ENCODE data around the gene IFT25.

The IFT25 gene

DNA sequence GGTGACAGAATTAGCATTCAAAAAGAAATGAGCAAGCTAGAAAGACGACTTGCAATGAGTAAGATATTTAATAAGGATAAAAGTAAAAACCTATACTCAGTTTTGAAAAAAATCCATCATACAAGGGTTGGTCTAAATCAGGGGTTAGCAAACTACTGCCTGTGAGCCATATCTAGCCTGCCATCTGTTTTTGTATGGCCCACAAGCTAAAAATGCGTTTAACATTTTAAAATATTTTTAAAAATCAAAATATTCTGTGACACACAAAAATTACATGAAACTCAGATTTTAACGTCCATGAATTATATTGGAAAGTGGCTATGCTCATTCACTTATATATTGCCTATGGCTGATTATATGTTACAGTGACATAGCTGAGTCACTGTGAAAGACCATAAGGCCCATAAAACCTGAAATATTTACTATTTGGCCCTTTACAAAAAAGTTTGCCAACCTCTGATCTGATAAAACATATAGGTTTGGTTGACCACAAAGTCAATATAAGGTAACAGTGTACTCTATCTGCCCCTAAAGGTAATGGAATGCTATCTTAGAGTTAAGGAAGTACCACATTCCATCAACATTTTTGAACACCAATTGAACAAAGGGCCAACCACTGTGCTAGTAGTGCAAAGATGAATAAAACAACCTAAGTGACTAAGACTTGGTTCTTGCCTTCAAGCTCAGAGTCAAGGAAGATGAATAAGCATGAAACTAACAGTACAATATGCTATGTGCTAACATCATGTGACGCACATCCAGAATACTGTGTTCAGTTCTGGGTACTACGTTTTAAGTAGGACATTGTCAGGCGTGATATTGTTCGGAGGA is 3.2 kb downstream of the IFT25 start:
- TF ChIP-seq, protein P1, sequence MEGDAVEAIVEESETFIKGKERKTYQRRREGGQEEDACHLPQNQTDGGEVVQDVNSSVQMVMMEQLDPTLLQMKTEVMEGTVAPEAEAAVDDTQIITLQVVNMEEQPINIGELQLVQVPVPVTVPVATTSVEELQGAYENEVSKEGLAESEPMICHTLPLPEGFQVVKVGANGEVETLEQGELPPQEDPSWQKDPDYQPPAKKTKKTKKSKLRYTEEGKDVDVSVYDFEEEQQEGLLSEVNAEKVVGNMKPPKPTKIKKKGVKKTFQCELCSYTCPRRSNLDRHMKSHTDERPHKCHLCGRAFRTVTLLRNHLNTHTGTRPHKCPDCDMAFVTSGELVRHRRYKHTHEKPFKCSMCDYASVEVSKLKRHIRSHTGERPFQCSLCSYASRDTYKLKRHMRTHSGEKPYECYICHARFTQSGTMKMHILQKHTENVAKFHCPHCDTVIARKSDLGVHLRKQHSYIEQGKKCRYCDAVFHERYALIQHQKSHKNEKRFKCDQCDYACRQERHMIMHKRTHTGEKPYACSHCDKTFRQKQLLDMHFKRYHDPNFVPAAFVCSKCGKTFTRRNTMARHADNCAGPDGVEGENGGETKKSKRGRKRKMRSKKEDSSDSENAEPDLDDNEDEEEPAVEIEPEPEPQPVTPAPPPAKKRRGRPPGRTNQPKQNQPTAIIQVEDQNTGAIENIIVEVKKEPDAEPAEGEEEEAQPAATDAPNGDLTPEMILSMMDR (conservative IDR thresholded peaks at IDR 0.05; ENCODE audit: low read depth, low read length) = no peak
- DNase-seq (ENCODE audit: low read depth) = peak; percentile 30
- H3K4me3 ChIP-seq (ENCODE audit: low read depth, low read length) = no peak overlapping the region

DNA sequence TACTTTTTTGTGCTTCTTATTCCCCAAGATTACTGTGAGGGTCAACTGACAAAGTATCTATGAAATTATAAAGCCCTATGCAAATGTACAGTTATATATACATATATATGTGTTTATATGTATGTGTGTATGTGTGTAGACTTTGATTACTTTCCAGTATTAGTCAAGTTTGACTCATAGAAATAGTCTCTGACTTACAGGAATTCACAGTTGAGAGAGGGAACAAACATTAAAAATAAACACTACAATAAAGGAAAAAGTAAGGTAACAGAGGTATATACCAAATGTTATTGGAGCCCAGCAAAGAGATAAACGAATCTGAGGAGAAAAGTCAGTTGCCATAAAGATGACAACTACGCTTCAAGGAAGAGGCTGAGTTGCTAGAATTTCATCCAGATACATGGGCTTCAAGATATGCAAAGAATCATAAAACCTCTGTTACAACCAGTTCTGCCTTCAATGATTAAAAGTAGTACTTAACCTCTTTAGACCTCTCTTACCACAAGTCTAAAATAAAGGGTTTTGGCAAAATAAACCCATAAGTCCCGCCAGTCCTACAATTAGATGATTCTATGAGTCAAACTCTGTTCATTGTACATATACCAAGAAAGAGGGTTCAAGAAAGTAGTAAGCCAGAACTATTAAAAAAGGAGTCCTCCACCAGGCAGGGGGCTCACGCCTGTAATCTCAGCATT is 7.2 kb downstream of the IFT25 start:
- H3K4me3 ChIP-seq (ENCODE audit: low read depth, low read length) = no peak overlapping the region
- peak; percentile 22 for DNase-seq (ENCODE audit: low read depth)
- TF ChIP-seq, protein P1 (conservative IDR thresholded peaks at IDR 0.05; ENCODE audit: low read depth, low read length) = no peak

DNA sequence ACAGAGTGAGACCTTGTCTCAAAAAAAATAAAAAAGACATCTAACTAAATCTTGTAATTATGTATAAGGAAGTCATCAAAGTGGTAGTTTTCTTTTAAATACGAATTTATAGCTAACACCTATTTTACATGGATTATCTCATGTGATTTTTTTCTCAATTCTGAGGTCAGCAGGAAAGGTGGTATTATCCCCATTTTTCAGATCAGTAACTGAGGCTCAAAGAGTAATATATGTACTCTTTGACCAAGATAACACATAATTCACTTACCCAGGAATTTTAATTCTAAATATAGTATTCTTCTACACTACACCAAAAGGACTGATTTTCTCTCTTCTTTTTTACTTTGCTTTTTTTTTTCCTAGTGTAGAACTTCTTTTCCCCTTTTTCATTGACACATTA is 9.1 kb downstream of the IFT25 start:
- TF ChIP-seq, protein P1 (conservative IDR thresholded peaks at IDR 0.05; ENCODE audit: low read depth, low read length) = no peak

DNA sequence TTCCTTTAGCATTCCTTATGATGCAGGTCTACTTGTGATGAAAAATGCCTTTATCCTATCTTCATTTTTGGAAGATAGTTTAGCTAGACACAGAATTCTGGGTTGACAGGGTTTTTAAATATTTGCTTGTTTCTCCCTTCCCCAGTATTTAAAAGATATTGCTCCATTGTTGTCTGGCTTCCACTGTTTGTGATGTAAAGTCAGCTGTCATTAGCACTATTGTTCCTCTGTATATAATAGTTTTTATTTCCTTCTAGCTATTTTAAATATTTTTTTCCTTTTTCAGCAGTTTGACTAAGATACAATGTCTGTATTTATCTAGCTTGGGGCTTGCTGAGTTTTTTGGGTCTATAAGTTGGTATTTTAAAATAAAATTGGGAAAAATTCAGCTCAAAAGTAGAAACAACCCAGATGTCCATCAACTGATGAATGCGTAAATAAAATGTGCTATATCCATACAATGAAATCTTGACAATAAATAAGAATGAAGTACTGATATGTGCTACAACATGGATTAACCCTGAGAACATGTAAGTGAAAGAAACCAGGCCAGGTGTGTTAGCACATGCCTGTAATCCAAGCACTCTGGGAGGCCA is 11.2 kb downstream of the IFT25 start:
- H3K4me3 ChIP-seq (ENCODE audit: low read depth, low read length) = no peak overlapping the region
- DNase-seq (ENCODE audit: low read depth) = no peak
- TF ChIP-seq, protein P1 (conservative IDR thresholded peaks at IDR 0.05; ENCODE audit: low read depth, low read length) = no peak

More for the DNA sequence above, 9.1 kb downstream of the IFT25 start:
- H3K4me3 ChIP-seq (ENCODE audit: low read depth, low read length) = no peak overlapping the region
- DNase-seq (ENCODE audit: low read depth) = no peak

DNA sequence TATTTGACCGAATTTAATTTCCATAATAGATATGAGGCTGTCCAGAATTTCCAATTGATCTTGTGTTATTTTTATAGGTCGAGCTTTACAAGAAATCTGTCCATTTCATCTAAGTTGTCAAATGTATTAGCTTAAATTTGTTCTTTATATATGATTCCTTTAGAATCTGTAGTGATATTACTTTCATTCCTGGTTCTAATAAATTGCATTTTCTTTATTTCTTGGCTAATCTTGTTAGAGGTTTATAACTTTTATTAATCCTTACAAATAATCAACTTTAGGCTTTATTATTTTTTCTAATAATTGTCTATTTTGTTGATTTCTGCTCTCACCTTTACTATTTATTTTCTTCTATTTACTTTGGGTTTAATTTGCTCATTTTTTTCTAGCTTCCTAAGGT is 14.0 kb downstream of the IFT25 start:
- TF ChIP-seq, protein P1 (conservative IDR thresholded peaks at IDR 0.05; ENCODE audit: low read depth, low read length) = no peak
- no peak for DNase-seq (ENCODE audit: low read depth)
- H3K4me3 ChIP-seq (ENCODE audit: low read depth, low read length) = no peak overlapping the region

GRCh38 chr1:53930932-53931331 is 14.6 kb downstream of the IFT25 start:
- H3K4me3 ChIP-seq (ENCODE audit: low read depth, low read length) = no peak overlapping the region
- TF ChIP-seq, protein P1 (conservative IDR thresholded peaks at IDR 0.05; ENCODE audit: low read depth, low read length) = no peak
- DNase-seq (ENCODE audit: low read depth) = no peak

Data from choroid plexus epithelial cell (primary cell).